Measurements from ENCODE around the gene SKAP1.

DNA sequence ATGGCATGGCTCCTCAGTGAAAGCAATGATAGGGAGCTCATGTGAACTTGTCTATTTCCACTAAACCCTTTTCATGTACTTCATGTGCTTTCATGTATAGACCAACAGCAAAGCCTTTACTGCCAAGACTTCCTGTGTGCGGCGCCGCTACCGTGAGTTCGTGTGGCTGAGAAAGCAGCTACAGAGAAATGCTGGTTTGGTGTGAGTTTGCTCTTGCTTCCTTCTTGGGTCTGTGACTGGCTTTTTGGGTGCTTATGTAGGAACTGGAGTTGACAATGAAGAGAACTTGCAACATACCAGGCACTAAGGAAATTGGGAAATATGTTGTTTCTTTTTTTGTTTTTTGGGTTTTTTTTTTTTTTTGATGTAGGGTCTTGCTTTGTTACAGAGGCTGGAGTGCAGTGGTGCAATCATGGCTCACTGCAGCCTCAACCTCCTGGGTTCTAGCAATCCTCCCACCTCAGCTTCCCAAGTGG is 316.8 kb downstream of the SKAP1 start:
- TF ChIP-seq CTCF (IDR thresholded peaks at IDR 0.05) (no peak), POLR2A (IDR thresholded peaks at IDR 0.05) (peak; percentile 38)
